HL-60/S4 (cell line): ENCODE measurements around the gene FAH.

ENCODE experiments used
- in situ Hi-C: fragments of 300-500 bp; cut with MboI; formaldehyde crosslinking; loops from 2 replicates; pipeline ENCODE4 v1.14.3; 2022; ENCODE audit warnings: low sequenced_read_pairs

Gene FAH

DNA sequence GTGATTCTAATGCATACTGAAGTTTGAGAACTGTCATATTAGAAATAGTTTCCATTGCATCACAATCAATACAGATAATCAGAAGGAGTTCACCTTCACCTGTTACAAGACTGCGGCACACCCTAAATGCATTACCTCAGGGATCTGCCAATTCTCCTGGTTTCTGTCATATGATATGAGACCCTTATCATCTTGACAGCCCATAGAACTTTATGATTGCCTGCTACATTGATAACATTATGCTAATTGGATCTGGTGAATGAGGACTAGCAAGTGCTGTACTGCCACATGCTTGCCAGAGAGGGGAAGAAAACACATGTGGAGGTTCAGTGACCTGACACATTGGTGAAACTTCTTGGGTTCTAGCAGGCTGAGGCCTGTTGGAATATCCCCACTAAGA lies 41.4 kb downstream of the FAH start:
- in situ Hi-C loops = no loop called here

DNA sequence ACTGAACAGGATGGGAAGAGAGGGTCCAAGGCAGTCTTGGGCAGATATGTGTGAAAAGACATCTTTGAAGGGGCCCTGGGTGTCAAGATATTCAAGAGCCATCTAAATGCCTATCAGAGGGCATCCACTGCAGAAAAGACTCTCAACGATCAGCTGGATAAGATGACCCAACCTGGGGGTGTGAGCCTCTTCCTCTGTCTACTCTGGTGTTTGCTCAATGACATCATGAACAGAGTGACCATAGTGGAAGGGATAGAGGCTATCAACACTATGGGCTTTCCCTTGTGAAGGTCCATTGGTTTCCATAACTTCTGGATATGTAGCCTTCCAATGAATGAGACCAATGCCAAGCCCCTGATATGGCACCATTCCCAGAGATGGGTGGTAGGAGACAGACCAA lies 42.1 kb downstream of the FAH start:
- in situ Hi-C loops = no loop called here

DNA sequence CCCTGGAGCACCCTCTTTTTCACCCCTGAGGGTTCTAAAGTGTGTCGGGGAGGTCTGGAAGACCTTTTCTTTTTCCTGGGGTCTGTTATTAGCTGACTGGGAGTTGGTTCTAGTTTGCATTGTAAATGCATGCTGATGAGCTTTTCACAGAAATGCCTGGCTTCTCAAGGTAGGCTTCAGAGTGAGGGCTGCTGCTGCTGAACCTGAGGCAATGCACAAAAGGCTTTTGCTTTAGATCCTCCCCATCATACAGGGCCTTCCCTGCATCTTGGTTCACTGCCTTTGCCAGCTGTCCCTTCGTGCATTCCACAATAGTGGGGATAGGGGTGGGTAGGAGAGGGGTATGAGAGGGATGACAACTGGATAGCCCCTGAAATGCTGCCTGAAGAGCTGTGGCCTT lies 46.6 kb downstream of the FAH start:
- in situ Hi-C loops = no loop called here

DNA sequence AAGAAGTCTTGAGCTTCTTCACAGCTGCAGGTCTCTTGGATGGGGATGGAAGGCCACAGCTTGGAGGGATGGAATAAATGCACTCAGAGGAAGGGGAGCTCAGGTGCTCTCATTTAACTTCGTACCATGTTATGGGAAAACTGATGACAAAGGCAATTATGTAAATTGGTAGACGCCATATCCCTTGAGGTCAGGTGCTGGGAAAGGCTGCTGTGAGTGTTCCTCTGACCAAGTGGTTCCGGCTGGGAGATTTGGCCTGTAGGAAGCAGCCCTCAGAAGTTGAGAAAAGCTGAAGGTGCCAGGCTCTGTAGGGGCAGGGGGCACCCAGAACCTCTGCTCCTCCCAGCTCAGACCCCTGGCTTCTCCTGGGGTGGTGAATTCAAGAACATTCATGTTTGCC lies 47.1 kb downstream of the FAH start:
- in situ Hi-C loops = no loop called here

DNA sequence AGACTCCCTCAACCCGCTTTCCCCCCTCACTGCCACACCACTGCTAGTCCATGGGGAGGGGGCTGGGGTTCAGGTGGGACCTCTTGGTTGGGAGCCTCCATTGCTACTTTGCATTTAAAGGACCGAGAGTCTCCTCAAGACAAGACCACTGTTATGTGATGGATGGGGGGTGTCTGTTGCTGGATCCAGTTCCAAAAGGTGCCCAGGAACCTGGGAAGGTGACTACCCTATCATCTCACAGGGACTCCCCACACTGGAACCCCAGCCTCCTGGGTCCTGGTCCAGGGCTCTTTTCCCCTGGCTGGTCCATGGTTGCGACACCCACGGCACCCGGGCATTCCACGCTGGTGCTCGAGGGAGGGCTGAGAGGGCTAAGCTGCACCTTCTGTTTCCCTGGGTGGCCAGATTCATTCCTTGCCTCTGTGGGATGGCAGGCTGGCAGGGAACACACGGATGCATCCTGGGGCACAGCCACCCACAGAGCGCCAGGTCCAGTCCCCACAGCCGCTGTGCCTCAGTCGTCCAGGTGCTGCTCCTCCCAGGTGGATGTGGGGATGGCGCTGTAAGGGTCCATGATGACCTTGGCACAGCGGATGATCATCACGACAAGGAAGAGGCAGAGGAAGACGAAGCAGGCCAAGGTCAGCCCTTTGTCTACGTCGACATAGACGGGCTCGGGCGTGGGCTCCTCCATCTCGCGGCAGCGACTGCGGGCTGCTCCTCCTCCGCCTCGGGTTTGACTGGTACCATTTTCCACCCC lies 48.6 kb downstream of the FAH start:
- in situ Hi-C loops = no loop called here

DNA sequence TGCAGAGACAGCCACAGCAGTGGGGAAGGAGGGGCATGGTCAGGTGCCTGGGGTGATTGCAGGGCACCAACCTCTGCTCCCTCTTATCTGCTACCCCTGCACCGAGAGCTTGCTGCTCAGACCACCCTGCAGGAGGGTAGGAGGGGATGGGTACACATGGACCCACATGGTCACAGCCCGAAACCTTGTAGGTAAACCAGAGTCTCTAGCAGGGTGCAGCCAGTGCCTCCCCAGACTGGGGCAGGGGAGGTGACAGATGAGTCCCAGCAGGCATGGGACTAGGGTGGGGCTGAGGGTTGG lies 49.2 kb downstream of the FAH start:
- in situ Hi-C loops = no loop called here

DNA sequence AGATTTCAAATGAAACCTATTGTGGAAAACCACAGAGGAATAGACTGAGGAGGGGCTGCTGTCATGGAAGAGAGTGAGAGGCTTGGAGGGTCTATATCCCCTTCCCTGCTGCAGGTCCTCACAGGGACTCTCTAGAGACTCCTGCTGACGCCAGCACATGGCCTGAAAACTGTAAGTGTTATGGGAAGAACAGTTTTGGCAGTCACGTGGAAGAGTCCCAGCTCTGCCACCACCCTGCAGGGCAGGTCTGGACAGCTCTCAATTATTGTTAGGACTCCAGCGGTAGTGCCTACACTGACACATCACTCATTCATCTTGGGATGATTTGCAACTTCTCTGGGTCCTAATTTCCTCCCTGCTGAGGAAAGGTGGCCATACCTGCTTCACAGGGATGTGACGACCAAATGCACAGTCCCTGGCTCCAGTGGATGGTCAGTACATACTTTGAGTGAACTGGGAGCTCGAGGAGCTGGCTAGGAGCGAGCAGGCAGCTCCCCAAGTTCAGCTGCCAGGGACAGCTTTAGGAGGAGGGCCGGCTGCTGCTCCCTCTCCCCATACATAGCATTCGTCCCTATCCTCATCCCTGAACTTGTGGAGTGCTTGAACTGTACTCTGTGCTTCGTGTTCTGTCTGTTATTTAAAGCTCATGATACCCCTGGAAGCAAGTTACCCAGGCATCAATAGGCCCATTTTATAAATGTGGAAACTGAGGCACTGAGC lies 50.0 kb downstream of the FAH start:
- in situ Hi-C loops = no loop called here

DNA sequence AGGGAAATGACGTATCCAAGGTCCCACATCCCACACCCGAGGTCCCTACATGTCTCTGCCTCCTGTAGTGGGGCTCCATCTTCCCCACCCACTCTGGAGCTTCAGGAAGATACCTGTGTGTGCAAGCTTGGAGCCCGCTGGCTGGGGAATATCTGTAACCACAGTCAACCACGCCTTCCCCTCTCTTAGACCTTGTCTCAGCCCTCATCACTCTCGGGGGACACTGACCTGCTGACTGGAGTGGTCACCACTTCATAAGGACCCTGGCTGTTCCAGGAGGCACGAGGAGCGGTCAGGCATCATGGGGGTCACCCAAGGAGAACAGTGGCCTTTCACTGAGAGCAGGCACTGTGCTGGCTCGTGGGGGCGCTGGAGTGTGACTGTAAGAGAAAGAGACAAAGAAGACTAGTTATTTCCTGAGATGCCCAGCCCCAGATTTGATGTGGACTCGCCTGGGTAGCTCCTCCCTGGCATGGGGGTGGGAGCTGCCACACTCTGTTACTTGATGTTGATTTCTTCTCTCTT lies 50.6 kb downstream of the FAH start:
- in situ Hi-C loops = no loop called here

DNA sequence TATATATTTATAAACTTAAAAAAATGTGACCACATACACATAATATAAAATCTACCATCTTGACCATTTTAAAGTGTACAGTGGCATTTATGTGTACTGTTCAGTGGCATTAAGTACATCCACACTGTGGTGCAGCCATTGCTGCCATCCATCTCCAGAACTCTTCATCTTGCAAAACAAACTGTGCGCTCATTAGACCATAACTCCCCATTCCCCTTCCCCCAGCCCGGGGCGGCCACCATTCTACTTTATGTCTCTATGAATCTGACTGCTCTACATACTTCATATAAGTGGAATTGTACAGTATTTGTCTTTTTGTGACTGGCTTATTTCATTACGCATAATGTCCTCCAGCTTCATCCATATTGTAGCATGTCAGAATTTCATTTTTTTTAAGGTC lies 51.4 kb downstream of the FAH start:
- in situ Hi-C loops = no loop called here

DNA sequence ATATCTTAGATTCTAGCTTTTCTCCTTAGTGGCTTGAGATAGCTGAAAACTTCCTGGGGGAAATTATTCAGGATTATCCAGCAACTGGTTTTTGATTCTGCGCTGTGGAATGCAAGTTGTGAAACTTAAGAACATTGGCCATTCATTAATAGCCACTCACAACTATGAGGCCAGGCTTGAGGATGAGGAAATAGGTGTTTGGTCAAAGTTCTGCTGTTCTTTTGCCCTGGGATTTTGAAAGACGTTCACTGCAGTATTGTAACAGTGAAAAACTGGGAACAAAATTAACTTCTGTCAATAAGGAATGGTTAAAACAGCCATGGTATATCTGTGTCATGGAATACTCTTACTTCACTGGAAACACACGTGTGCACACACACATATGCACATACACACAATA lies 55.1 kb downstream of the FAH start:
- in situ Hi-C loops = no loop called here

DNA sequence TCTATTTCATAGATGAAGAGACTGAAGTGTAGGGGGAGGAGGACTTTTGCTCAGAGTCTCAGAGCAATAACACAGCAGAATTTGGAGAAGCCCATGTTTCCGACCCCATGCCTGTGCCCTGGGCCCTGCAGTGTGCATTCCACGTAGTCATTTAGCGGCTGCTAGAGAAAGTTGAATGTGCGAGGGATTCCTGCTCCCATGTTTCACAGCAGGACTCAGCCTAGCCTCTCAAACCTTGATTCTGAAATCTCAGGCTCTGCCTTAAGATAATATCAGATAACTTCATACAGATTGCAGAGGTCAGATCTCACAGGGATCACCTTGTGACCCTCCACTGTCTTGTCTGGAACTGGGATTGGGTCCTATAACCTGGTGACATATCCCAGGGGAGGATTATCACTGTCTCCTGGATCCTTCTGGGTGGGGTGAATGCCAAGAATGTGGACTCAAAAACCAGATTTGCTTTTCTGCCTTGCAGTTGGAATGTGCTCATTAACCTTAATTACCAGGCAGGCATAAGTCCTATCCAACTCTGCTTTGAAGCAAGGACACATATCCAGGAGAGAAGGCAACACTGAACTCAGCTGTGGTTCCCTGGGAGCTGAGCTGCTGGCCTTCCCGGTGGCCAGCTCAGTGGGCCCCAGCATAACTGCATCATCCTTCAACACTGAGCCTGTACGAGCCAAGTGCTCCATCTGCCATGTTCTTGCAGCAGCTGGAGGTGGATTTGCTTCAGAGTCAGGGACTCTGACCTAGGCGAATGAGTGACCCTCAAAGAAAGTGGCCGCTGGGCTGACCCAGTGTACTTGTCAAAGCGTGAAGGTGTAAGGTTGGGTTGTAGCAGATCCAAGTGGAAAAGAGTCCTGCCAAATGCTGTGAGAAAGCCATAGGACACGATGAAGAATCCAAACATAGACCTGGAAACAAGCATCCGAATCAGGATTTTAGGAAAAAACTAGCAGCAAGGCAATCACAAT lies 56.2 kb downstream of the FAH start:
- in situ Hi-C loops = no loop called here

DNA sequence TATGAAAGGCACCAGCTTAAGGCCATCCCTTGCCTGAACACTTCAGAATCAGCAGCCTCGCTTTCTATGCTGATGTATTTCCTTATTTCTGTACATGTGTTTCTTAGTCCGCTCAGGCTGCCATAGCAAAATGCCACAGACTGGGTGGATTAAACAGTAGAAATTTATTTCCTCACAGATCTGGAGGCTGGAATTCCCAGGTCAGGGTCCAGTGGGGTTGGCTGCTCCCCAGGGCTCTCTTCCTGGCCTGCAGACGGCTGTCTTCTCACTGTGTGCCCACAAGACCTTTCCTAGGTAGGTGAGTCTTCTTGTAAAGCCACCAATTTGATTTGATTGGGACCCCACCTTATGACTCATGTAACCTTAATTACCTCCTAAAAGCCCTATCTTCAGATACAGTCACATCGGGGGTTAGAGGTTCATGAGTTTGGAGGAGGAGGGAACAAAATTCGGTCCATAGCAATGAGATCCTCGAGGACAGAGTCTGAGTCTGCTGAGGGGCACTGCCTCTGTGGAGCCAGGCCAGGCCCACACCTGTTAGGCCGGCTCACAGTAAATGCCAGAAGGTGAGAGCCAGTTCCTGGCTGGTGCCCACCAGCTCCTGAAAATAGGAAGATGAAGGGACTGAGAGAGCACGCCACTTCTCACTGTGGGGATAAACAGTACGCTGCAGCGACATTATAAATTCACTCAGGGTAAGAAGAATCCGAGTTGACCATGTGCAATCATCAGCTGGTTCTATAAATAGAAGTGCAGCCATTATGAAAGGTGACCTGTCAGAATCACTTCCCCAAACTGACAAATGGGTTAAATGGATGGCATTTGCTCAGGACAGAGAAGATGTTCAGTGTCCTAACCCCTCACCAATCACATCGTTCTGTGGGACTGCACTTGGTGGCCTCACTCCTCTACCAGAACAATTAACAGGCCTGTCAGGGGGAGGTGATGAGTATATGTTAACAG lies 58.1 kb downstream of the FAH start:
- in situ Hi-C loops = no loop called here

DNA sequence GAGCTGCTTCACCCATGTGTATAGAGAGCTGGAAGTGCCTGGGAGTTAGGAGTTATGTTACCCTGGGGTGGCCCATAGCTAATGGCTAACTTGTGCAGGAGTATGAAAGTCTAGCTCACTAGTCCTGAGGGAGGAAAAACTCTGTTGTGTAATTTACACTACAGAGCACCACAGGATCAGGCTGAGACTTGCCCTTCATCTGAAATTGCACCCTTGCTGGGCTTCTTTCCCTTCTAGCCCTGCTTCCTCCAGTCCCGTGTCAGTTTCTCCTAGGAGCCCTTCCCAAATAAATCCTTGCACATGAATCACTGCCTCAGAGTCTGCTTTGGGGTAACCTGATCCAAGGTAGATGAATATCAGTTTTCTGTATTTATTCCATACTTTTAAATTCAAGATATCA lies 59.2 kb downstream of the FAH start:
- in situ Hi-C loops = no loop called here

DNA sequence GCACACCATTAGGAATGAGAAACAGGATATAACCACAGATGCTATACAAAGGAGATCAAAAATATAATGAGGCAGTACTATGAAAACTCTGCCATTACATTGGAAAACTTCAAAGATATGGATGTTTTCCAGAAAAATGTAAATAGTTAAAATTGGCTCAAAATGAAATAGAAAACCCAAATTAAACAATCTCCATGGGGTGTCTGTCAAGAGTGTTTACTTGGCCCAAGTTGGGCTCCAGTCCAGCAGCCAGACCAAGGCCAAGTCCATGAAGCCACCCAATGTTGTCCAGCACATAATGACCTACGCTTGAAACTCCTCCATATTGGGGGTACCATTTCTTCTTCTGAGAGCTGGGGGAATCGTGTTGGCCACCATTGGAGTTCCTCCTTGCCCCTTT lies 62.1 kb downstream of the FAH start:
- in situ Hi-C loops = no loop called here

DNA sequence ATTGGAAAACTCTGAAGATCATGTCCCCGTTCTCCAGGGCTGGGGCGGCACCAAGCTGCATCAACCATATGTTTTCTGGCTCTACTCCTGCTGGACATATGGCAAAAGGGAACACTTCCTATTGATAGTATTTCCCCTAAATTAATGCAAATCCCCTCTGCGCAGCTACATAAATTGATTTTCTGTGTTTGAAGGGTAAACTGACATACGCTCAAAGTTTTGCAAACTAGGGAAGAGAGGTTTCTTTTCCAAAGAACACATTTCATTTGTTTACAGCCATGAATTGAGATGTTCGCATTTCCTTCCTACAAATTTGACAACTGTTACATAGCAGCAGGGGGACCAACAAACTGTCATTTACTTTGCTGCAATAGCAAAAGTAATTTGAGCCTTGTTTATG lies 63.3 kb downstream of the FAH start:
- in situ Hi-C loops = no loop called here

DNA sequence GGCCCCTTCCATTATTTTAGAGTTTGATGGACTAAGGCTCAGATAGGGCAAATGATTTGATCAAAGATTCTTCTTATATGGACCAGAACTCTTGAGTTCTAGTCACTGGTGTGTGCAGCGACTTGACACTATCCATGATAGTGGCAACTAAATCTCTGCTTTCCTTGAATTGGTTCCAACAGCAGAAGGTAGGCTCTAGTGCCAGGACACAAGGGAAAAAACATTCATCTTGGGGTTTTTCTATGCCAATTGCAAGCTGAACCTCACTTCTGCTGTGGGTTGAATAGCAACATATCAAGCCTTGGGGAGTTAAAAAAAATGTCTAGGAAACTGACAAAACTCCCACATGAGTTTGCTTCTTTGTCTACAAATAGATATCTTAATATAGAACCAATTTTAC lies 64.1 kb downstream of the FAH start:
- in situ Hi-C loops = no loop called here

DNA sequence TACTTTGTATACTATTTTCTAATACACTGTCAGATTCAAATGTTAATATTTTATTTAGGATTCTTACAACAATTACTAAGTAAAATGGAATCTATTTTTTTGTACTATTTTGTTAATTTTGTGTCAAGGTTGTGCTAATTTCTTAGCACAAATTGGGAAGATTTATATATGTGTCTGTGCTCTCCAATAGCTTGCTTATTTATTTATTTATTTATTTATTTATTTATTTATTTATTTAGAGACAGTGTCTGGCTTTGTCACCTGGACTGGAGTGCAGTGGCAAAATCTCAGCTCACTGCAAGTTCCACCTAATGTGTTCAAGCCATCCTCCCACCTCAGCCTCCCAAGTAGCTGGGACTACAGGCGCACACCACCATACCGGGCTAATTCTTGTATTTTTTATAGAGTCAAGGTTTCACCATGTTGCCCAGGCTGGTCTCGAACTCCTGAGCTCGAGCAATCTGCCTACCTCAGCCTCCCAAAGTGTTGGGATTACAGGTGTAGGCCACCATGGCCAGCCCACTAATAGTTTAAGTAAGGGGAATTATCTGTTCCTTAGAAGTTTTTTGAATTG lies 64.6 kb downstream of the FAH start:
- in situ Hi-C loops = no loop called here

DNA sequence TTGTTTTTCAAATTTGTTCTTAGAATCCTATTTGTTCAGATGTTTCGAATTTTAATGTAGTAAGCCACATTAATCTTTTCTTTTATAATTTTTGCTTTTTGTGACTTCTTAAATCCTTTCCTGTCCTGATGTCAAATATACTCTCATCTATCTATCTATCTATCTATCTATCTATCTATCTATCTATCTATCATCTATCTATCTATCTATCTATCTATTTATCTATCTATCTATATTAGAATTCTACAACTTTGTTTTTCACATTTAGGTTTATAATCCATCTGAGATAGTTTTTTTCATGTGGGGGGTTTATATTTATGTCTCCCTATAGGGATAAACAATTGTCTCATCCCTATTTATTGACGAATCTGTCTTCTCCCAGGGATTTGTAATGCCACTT lies 67.2 kb downstream of the FAH start:
- in situ Hi-C loops = no loop called here

DNA sequence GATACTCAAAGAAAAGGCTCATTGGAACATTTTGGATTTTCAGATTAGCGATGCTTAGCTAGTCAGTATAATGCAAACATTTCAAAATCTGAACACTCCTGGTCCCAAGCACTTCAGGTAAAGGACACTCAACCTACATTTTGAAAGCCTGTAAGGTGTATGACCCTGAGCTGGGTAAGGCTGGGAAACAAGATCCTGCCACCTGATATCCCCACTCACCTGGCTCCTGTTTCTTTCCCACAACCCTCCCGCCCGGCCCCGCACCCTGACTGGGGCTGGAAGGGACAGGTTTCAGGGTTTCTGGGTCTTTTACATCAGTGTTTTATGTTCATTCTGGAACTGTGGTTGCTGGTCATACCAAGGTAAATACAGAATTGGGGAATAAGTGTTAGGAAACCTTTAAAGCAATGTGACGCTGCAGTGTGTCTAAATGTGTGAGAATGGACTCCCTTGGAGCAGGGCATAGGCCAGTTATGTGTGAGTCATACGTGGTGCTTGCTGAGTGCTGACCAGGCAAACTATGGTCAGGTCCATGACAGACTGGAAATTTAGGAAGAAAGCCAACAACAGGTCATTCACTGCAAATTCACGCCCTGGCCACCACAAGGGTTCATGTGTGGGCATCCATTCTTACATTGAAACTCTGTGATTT lies 76.3 kb downstream of the FAH start:
- in situ Hi-C loops = no loop called here

DNA sequence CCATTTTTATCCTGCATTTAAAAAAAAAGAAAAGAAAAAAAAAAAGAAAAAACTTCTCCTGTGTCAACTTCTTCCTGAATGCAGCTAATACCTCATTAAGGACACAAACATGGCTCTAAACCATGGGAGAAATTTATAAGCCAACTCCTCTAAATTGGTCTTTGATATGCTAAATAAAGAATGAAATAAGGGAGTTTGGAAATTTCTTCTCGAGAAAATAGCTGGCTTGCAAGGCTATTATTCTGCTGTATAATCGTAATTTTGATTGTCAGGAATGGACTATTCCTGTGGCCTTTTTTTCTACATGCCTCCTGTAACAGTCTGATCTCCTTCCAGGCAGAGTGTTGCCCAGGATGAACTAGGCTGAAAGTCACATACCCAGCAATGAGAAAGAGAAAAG lies 78.6 kb downstream of the FAH start:
- in situ Hi-C loops = no loop called here
